Retinal pigment epithelial cell (primary cell): ENCODE results near the gene INHA.
A peak's percentile ranks its signal among the peaks of the same experiment; 100 is the strongest.

Experiments used
- DNase-seq: peaks from one replicate; pipeline ENCODE4 v3.0.0-alpha.2; 2010; ENCODE audit warnings: low read depth
- H3K4me3 ChIP-seq: 2 replicates; pipeline ENCODE4 v1.5.1; 2011; ENCODE audit warnings: mild to moderate bottlenecking, low read length, control low read depth, moderate library complexity
- CTCF ChIP-seq: conservative IDR thresholded peaks from 2 replicates; pipeline ENCODE4 v1.5.1; 2011; ENCODE audit warnings: low read depth, low read length, control low read depth, inconsistent platforms

INHA gene

DNA sequence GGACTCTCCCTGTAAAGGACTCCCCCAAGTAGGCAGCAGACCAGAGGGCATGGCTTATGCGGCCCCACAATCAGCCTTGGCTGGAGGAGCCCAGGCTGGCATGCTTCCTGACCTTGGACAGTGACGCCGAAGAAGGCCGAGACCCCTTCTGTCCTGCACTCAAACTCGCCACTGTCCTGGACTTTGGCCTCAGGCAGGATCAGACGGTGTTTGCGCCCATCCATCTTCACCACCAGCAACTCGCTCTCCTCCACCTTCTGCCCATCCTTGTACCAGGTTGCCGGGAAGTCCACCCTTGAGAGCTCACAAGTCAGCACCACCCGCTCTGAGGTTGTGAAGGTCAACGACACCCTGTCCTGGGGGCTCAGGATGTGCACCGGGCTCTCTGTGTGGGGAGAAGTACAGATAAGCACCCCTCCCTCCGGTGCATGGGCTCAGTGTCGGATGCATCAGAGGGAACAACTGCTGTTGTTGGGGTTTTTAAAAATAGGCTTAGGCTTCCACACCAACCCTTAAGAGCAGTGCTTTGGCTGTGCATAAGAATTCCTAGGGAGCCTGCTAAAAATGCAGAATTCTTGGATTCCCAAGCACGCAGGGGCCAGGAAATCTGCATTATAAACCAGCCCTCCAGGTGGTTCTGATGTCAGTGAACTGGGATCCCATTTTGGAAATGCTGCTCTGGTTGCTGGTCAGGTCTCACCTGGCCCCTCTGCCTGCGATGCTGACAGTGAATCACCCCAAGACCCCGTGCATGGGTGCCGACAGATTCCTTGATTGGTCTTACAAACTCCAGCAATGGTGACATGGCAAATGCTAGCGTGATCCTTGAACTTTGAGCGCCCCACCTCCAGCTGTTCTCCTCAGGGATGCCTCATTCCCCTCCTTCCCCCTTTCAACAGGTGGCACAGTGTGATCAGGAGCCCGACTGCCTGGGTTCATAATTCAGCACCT, 6.7 kb upstream of the INHA start:
- TF ChIP-seq CTCF = no peak
- no peak overlapping the region for H3K4me3 ChIP-seq
- no peak for DNase-seq

GRCh38 chr2:219566640-219567039, 5.5 kb upstream of the INHA start:
- no peak for TF ChIP-seq CTCF
- DNase-seq = no peak
- H3K4me3 ChIP-seq = no peak overlapping the region

DNA sequence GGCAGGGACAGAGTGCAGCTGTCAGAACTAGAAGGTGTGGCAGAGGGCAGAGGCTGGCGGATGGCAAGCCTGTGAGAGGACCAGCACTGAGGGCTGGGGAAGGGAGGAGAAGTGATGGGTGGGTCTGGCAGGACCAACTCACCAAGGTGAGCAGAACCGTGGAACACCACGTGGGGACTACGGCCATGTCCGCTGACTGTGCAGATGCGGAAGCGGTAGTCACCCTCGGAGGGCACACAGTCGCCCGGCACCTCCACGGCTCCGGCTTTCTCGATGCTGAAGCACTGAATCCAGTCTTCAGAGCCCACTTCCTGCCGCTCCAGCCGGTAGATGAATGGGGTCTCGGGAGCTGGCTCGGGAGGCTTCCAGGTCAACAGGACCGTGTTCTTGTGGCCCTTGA, 5.0 kb upstream of the INHA start:
- H3K4me3 ChIP-seq = no peak overlapping the region
- no peak for TF ChIP-seq CTCF
- no peak for DNase-seq

DNA sequence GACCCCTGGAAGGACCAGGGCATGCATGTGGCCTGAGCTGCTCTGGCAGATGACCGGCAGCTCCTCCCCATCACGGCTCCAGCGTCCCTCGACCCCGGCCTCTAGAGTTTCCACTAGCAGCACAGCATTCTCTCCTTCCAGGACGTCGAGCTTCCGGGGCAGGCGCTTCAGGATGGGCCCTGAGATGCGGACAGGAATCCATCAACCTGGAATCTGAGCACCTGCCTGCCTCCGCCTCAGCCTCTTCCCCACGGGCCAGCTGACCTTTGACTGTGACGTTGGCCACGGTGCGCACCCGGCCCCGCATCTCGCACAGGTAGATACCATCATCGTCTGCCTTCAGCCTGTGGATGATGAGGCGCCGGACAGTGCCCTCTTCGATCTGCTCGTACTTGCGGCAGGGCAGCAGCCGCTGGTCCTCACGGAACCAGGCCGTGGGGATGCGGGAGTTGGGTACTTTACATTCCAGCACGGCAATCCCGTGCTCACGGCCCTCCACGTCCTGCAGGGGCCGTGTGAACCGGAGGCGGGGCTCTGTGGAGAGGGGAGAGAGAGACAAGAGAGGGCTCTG, 4.2 kb upstream of the INHA start:
- no peak for TF ChIP-seq CTCF
- H3K4me3 ChIP-seq = no peak overlapping the region
- DNase-seq = no peak

DNA sequence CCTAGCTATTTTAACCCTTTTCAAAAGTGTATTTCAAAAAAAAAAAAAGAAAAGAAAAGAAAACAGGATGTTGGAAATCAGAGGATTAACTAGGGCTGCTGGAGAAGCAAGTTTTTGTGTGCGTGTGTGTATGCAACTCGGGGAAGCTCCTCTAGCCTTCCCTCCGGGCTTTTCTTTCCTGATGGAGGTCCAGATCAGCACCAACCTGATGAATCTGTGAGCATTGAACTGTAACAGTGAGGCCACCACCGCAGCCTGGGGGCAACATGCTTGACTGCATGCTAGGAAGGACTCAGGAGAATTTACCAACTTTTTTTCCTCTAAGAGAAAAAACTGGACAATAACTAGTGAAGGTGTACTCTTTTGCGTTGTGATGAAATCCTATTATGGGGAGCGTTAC, 3.1 kb upstream of the INHA start:
- no peak overlapping the region for H3K4me3 ChIP-seq
- TF ChIP-seq CTCF = no peak
- DNase-seq = peak; percentile 34

DNA sequence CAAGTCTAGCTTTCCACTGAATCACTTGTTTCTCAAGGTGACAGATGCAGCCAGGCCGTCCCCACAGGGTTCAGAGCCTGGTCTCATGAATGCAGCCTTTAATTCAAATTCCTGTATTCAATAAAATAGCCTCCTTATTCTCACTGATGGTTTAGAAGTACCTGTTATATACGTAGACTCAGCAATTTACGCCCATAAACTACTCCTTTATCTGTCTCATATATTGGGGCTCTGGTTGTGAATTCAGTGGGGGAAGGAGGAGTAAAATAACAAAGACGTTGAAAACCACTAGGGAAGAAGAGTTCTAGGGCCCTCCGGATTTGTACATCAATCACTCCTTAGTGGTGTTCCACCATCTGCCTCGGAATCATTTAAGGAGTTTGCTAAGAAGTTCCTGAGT, 2.5 kb upstream of the INHA start:
- DNase-seq = no peak
- TF ChIP-seq CTCF = no peak
- peak overlapping the region; percentile 52 for H3K4me3 ChIP-seq
